HG03060 (cell line): ENCODE data around the gene AUTS2.

ENCODE experiments used
- ATAC-seq: cut with Tn5 transposase; IDR thresholded peaks from one replicate; pipeline ENCODE4 v1.9.1; 2021; ENCODE audit warnings: low read depth, moderate number of reproducible peaks; ENCODE audit not compliant: unreplicated experiment

Gene AUTS2

GRCh38 chr7:69622014-69622835, 23.9 kb downstream of the AUTS2 start:
- no peak for ATAC-seq

GRCh38 chr7:69622960-69623359, 24.7 kb downstream of the AUTS2 start:
- ATAC-seq = no peak

GRCh38 chr7:69624435-69625230, 26.4 kb downstream of the AUTS2 start:
- no peak for ATAC-seq

GRCh38 chr7:69625238-69625637, 27.0 kb downstream of the AUTS2 start:
- ATAC-seq = no peak

GRCh38 chr7:69625798-69626197, 27.5 kb downstream of the AUTS2 start:
- no peak for ATAC-seq

- ATAC-seq = no peak
Observed at GRCh38 chr7:69630292-69630691, 32.0 kb downstream of the AUTS2 start.

- no peak for ATAC-seq
Observed at GRCh38 chr7:69631131-69631530, 32.9 kb downstream of the AUTS2 start.

- ATAC-seq = no peak
Observed at GRCh38 chr7:69632280-69632679, 34.0 kb downstream of the AUTS2 start.

GRCh38 chr7:69633122-69633831, 35.0 kb downstream of the AUTS2 start:
- ATAC-seq = no peak

GRCh38 chr7:69635555-69636185, 37.4 kb downstream of the AUTS2 start:
- ATAC-seq = no peak

GRCh38 chr7:69638674-69639073, 40.4 kb downstream of the AUTS2 start:
- no peak for ATAC-seq

GRCh38 chr7:69640216-69640615, 41.9 kb downstream of the AUTS2 start:
- no peak for ATAC-seq

GRCh38 chr7:69640925-69641594, 42.8 kb downstream of the AUTS2 start:
- ATAC-seq = no peak

GRCh38 chr7:69643265-69643664, 45.0 kb downstream of the AUTS2 start:
- no peak for ATAC-seq

GRCh38 chr7:69643708-69644445, 45.6 kb downstream of the AUTS2 start:
- ATAC-seq = no peak

GRCh38 chr7:69645683-69646082, 47.4 kb downstream of the AUTS2 start:
- ATAC-seq = no peak

- peak; percentile 63 for ATAC-seq
Observed at GRCh38 chr7:69651101-69651590, 52.9 kb downstream of the AUTS2 start.

- no peak for ATAC-seq
Observed at GRCh38 chr7:69652947-69653701, 54.8 kb downstream of the AUTS2 start.

- ATAC-seq = no peak
Observed at GRCh38 chr7:69653806-69654205, 55.5 kb downstream of the AUTS2 start.
